ENCODE data around the gene CHM. TPM values are rescaled to one million over a fixed set of nuclear protein-coding genes. Genes with fewer than 3 reads are reported as not detected.
"Not testable (repeated sequence)": the region's sequence is repeated elsewhere in the genome, so short reads cannot be mapped to it uniquely, and the experiment has no call there.

CHM gene
- polyA plus RNA-seq, 3 donors = 29.3 to 30.8 (median 30.4) TPM

GRCh38 chrX:85922821-85923220, 124.5 kb downstream of the CHM start:
- no peak for DNase-seq (ENCODE audit: low read depth in 3 of 3, low spot score in 2 of 3)

GRCh38 chrX:85916656-85917280, 130.6 kb downstream of the CHM start:
- not testable (repeated sequence) for DNase-seq (ENCODE audit: low read depth in 3 of 3, low spot score in 2 of 3)

- DNase-seq (ENCODE audit: low read depth in 3 of 3, low spot score in 2 of 3) = no peak
Observed at GRCh38 chrX:85914431-85914830, 132.9 kb downstream of the CHM start.

DNA sequence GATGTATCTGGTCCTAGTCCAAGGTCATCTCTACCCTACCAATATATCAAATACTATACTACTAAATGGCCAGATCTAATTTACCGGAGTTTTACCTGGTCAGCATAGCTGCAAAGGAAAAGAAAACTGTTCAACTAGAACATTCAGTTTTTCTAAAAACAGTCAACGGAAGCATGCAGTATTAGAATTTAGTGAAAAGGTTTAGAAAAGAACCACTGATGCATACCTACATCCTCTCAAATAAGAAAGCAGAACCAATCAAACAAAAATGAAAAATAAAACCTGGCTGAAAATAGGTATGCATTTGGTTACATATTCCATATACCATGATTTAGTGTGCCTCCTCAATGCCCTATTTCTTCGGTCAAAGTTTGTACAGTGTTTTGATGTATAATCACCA, 140.0 kb downstream of the CHM start:
- DNase-seq (ENCODE audit: low read depth in 3 of 3, low spot score in 2 of 3) = no peak

GRCh38 chrX:85906399-85906798, 141.0 kb downstream of the CHM start:
- no peak for DNase-seq (ENCODE audit: low read depth in 3 of 3, low spot score in 2 of 3)

GRCh38 chrX:85905851-85906250, 141.5 kb downstream of the CHM start:
- no peak for DNase-seq (ENCODE audit: low read depth in 3 of 3, low spot score in 2 of 3)

DNA sequence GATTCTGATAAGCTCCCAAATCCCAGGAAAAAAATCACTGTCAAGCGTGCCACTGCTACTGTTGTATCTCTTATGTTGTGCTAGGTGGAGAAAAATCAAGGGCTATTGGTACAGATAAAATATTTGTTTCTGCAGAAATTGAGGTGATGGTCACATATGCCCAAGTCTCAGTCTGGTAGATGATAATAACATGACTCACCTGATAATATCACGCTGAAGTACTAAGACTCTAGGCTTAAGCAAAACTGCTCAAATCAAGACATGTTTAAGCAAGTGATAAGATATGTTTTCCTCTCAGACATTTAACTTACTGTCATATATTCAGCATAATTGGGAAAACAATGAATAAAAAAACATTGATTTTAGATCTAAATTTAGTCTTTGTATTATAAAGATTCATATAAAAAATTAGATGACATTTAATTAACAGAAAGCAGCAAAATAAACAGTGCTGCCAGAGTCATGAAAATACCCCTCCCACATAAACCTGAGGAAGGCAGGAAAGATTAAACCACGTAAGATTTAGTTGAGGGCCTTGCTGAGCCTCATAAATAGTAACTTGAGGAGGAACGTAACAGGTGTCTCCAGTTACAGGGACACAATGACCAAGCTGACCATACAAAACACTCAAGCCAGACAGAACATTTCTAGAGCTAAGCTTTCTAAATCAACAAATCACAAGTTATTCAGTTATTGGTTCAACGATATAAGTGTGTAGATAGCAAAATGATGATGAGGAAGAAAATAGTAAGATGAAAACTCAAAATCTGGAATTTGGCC, 143.5 kb downstream of the CHM start:
- no peak for DNase-seq (ENCODE audit: low read depth in 3 of 3, low spot score in 2 of 3)

- DNase-seq (ENCODE audit: low read depth in 3 of 3, low spot score in 2 of 3) = no peak
Observed at GRCh38 chrX:85897362-85898126, 149.8 kb downstream of the CHM start.

DNA sequence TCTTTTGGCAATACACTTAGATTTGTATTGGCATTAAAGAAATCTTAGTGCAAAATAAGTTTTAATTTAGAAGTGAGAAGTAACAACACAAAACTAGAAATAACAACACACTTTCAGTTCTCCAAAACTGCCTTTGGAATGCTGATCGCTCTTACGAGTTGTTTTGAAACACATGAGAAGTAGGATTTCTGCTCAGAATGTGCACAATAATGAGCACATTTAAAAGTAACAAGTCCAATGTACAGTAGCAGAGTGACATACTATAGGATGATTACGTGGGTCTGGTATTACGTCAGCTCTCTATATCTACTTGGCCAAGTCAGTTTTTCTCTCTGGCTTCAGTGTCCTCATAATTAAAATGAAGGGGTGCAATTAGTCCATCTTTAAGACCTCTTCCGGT, 164.8 kb downstream of the CHM start:
- no peak for DNase-seq (ENCODE audit: low read depth in 3 of 3, low spot score in 2 of 3)

DNA sequence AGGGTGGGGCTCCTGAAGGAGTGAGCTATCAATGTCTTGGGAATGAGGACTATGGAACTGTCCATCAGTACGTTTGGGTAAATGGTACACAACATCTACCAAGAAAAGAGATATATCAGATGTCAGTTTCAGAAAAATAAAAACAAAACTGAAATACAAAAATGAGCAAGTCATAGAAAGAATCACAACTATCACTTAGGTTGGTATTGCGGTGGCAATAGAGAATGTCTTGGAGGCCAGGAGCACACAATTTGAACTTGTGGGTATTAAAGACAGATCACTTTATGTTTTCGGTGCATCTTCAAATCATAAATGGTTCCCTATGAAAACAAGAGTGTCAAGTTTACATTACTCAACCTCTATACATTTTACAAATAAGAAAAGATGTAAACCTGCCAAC, 176.8 kb downstream of the CHM start:
- no peak for DNase-seq (ENCODE audit: low read depth in 3 of 3, low spot score in 2 of 3)

DNA sequence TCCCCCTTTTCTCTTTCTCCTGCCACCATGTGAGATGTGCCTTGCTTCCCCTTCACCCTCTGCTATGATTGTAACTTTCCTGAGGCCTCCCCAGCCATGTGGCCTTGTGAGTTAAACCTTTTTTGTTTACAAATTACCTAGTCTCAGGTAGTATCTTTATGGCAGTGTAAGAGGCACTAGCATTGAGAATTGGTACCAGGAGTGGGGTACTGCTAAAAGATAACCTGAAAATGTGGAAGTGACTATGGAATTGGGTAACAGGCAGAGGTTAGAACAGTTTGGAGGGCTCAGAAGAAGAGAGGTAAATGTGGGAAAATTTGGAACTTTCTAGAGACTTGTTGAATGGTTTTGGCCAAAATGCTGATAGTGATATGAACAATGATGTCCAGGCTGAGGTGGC, 182.0 kb downstream of the CHM start:
- DNase-seq (ENCODE audit: low read depth in 3 of 3, low spot score in 2 of 3) = no peak

- no peak for DNase-seq (ENCODE audit: low read depth in 3 of 3, low spot score in 2 of 3)
Observed at GRCh38 chrX:85859426-85859825, 187.9 kb downstream of the CHM start.

DNA sequence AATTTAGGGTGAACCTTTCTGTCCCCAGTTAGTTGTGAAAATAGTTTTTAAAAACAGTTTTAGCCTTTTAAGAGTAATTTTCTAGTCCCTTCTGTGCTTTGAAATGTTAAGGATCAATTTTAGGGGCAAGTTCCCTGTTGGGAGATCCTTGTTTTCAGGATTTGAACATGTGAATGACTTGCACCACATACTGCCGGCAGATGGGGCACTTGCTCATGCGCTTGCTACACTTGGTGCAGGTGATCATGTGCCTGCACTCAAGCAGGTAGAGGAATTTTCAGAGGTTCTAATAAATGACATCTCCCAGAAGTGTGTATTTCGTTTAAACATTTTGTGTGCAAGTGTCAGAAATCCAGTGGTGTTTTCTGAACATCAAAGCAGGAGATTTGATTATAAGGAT, 195.9 kb downstream of the CHM start:
- no peak for DNase-seq (ENCODE audit: low read depth in 3 of 3, low spot score in 2 of 3)

GRCh38 chrX:85836868-85837267, 210.5 kb downstream of the CHM start:
- DNase-seq (ENCODE audit: low read depth in 3 of 3, low spot score in 2 of 3) = no peak

DNA sequence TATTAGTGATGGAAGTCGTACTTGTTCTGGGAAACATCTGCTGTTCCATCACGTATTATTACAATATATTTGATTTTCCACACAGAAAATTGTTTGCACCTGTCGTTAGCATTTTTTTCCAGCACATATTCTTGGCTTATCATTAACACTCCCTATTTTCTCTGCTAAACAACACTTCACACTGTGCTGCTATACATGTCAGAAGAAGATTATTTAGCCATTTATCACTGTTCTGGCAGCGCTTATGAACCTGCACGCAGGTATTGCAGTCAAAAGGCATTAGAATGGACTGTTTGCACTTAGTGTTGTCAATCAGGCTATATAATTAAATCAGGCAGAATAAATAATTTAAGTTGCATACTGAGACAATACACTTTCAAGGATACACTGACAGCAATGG, 218.6 kb downstream of the CHM start:
- DNase-seq (ENCODE audit: low read depth in 3 of 3, low spot score in 2 of 3) = no peak

DNA sequence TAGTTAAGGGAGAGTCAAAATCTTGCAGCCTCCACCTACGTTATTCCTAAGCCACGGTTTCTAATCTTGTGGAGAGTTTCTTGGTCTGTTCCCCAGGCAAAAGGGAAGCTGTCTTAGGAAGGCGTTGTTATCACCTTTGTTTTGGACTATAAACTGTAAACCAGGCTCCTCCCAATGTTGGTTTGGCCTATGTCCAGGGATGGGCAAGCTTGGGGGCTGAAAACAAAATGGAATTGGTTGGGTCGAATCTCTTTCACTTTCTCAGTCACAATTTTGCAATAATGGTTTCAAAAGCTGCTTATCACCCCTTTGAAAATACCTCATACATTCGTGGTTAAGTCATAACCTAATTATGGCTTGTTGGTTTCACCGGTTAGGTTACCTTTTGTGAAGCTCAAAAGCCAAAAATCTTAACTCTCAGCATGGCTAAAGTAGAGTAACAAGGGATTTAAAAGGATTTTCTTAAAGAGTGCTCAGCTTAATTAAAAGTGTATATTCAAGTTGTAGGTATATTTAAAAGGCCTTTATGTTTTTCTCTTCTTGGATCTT, 232.1 kb downstream of the CHM start:
- DNase-seq (ENCODE audit: low read depth in 3 of 3, low spot score in 2 of 3) = no peak

Other genes with a start within 250 kb of the CHM start
- 10 to 100 TPM; 23.8 to 28.2 (median 25.8) TPM for gene DACH2, start 100.9 kb upstream of the CHM start, polyA plus RNA-seq (ENCODE audit: insufficient read length in 3 of 3)

Measured in right renal cortex interstitium (tissue), 3 donors.